GM21526 (cell line): ENCODE measurements around the gene RAG2.

Experiments used
- ATAC-seq: cut with Tn5 transposase; IDR thresholded peaks from one replicate; pipeline ENCODE4 v1.9.1; 2021; ENCODE audit warnings: moderate library complexity; ENCODE audit not compliant: unreplicated experiment, low FRiP score

Gene RAG2

DNA sequence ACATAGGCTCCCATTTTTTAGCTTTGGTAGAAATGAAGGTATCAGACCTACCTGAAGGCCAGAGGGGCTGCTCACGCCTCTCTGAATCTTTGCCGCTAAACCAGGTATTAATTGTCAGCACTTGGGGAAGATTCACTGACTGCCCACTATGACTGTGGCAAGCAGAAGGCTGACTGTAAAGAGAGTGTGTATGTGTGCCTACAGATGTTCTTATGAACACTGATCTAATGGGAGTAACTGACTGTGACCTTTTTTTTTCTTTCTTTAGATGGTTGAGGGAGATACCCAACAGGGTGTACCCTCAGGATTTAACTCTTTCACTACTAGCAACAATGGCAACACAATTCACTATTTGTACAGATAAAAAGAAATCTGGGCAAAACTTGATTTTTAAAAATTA, at the start of gene RAG2:
TSS of gene RAG2 (minus strand) at position 186 of the 400 bp plus-strand sequence. CDS start 4,068 bp downstream, outside the sequence.
- no peak for ATAC-seq

DNA sequence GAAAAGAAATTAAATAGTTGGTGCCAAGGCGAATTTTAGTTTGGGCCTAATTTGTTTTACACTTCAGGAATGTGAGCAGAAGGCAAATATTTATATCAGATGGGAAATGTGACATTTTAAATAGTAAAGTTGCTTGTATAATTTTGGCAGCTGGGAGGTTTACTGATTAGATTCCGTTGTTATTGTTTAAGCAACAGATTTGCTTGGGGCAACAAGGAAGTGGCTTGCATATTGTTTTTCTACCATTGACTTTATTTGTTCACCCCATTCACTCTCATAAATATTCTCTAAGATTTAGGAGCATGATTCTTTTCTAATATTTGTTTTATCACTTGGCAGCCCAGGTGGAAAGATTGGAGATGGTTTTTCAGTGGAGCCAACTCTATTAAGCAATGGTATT, 40.5 kb upstream of the RAG2 start:
- no peak for ATAC-seq

DNA sequence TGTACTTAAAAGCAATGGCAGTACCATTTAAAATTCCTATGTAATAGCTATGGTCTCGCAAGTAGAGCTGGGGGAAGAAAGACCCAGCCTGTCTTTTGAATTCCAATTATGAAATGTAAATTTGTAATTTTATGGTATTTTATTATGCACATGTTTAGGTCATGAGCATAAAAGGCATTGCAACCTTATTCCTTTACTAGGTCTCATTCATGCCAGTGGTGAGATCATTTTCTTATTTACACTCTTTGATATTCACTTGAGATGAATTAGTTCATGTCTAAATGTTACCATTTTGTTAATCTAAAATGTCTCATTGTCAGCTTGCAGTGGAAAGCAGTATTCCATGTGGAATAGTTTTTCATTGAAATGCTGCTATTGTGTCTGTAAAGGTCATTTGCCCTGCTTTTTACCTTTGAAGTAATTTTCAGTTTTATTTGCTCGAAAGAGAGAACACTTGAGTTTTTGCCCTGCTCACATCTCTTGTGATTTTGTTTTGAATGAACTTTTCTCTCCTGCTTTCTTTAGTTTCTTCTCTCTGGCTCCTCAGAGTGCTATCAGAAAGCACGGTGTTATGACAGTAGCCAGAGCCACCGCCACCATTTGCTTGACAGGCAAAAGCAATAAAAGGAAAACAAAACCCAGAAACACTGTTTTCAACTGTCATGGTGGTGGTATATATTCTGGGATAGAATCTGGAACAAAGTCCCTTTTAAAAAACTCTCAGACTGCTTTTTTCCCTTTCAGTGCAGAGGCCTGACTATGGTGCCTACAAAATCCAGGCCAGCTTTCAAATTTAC, 37.2 kb upstream of the RAG2 start:
- no peak for ATAC-seq

DNA sequence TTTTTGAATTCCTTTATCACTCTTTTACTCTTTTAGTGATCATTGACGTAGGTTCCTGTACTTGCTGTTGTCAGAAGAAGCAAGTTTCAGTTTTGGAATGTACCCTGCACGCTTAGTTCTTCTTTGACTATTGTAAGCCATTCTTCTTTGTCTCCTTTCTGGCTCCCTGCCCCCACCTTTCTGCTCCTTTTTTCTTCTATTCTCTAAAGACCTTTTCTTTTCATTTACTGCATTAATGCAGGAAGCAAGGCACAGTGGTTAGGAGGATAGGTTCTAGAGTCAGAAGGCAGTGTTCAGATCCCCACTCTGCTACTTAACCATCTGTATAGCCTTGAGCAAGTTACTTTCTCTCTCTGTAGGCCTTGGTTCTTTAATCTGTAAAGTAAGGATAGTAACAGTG, 33.7 kb upstream of the RAG2 start:
- peak; percentile 95 for ATAC-seq

DNA sequence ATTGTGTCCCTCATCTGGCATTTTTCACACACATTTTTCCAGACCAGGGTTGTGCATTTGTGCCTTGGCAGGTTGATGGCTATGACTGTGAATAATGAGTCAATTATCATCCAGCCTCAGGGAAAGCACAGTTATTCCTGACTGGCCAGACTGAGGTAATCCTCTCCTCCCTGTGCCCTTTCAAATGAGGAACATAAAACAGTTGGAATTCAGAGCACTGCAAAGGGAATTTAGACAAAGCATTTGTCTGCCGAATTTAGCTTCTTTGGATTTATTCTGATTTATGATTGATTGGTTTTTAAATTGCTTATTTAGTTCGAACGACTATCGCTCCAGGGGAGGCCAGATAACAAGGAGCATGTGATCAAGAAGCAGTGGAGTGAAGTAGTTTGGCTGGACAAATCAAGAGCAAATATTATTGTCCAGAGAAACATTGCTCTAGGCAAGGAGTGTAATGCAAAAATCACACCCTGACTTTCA, 30.8 kb upstream of the RAG2 start:
- no peak for ATAC-seq

DNA sequence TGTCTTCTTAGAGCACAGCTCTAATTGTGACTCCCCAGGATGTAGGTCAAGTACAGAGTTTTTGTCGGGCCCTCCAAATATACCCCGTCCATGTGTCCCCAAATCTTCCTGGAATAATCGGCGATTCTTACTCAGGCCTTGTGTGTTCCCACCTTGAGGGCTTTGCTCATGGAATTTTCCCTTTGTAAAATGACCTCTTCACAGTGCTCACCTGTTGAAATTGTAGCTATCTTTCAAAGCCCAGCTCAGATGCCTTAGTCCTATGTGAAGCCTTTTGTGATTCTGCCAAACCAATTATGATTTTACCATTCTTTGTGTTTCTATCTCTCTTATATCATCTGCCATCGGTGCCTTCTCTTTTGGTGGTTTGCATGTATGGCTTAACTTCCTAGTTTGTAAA, 30.1 kb upstream of the RAG2 start:
- no peak for ATAC-seq

DNA sequence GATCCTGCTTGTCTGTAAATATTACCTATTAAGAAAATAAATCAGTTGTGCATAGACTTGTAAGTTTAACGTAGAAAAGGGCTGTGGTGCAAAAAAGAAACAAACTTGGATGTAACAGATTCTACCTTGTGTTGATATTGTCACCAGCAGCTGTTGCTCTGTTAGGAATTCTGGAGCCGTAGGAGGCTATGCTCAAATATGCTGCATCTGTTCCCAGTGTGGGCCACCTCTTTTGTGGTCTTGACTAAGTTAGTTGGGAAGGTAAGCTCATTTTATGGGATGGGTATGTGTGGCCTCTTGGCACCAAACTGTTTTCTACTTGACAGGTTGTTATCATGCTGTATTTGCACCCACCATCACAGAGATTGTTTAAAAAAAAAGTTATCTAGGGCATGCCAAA, 29.4 kb upstream of the RAG2 start:
- ATAC-seq = no peak

DNA sequence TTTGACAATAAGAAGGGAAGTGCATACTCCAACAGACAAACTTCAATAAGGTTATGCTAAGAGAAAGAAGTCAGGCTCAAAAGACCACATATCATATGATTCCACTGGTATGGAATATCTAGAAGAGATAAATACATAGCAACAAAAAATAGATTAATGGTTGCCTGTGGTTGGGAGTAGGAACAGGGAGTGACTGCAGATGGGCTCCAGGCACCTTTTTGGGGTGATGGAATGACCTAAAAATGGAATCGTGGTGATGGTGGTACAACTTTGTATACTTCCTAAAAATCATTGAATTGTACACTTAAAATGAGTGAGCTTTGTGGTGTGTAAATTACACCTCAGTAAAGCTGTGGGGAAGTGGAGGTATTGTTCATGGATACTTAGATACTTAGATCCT, 29.0 kb upstream of the RAG2 start:
- no peak for ATAC-seq

DNA sequence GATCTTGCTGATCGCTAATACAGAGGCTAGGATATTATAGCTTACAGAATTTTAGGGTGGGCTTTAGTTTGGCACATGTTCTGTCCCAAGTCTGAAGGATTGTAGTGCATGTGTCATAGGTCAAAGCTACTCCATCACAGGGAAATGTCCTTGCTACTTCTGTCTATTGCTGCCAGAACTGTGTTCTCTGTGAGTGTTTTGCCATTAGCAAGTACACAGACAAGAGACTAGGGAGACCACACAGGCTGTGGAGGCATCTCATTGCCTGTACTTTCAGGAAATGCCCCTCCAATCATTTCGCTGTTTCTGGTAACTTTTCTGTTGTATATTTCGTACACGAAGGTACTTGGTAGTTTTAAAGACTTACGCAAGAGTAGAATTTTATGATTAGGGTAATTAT, 25.5 kb upstream of the RAG2 start:
- no peak for ATAC-seq

DNA sequence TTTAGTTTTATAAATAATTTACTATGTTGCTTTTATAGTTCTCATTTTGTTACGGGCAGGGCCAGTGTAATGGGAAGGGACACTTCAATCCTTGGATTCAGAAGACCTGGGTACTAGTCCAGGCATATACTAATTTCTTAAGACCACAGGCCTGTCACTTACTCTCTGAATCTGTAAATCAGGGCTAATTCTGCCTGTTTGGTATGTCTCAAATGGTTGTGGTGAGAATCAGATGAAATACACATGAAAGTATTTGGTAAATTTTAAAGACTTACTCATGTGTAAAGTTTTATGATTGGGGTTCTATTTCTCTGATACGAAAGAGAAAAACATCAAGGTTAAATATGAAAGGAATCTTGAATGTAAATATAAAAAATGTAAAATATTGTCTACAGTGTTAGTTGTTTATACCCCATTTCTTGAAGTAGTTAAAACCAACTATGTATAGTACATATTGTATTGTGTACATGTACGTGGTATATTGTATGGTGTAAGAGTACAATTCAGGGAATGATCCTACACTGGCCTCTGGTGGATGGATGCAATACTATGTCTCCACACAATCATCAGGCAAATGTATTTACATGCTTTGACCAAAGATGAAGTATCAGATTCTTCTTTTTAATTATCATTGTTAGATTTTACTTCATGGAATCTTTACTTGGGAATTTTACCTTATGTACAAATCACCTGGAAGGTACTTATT, 24.5 kb upstream of the RAG2 start:
- peak; percentile 73 for ATAC-seq

DNA sequence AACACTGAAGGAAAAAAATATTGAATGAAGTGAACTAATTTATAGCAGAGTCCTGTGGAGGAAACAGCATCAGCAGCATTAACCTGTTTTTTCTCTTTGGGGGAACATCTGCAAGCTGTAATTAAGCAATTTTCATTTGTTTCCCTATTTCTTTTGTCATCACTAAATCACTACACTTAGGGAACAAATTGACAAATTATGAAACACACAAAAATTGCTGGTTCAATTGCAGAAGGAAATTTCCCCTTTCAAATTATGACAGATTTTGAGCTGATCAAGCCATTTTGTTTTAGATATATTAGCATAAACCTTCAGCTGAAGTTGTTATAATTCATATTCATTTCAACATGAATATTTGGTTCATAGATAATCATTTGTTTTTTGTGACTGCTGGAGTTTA, 22.2 kb upstream of the RAG2 start:
- ATAC-seq = no peak

DNA sequence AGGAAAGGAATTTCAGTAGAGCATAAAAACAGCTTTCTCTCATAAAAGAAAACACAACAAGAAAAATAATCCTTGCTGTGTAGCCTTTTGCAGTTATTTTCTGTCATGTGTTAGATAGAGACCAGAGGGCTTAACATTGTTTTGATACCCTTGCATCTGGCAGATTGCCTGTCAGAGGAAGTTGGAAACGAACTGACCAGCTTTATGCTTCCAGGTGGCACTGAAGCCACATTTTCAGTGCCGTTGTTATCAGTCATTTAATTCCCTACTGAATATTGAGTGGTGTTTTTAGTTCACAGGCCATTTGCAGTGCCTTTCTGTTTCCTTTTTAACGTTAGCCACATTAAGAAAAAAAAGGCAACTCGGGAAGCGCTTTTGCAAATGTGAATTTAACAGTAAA, 21.5 kb upstream of the RAG2 start:
- ATAC-seq = no peak

DNA sequence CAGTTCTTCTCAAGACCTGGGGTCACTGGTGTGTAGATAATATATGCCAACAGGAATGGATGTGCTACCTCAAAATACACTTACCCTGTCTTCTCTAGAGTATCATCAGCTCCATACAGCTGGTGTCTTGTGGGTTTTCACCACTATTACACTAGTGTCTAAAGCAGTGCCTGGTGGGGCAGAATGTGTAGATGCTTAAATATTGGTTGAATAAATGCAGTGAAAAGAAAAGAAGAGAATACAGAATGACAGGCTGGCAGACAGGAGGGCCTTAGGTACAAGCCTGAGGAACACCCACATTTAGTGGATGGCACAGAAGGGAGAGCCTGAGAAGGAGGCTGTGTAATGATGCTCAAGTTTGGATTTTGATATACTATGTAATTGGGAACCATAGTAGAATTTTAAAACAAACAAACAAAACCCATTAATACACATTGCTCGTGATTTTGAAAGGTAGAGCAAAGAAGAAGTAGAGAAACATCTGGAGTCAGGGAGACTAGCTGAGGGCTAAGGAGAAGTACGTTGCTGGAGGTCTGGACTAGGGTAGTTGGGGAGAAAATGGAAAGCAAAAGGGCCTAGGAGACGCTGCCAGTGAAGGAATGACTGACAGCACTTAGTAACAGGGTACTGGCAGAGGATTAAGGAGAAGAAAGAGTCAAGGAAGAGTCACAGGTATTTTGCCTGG, 20.5 kb upstream of the RAG2 start:
- no peak for ATAC-seq

DNA sequence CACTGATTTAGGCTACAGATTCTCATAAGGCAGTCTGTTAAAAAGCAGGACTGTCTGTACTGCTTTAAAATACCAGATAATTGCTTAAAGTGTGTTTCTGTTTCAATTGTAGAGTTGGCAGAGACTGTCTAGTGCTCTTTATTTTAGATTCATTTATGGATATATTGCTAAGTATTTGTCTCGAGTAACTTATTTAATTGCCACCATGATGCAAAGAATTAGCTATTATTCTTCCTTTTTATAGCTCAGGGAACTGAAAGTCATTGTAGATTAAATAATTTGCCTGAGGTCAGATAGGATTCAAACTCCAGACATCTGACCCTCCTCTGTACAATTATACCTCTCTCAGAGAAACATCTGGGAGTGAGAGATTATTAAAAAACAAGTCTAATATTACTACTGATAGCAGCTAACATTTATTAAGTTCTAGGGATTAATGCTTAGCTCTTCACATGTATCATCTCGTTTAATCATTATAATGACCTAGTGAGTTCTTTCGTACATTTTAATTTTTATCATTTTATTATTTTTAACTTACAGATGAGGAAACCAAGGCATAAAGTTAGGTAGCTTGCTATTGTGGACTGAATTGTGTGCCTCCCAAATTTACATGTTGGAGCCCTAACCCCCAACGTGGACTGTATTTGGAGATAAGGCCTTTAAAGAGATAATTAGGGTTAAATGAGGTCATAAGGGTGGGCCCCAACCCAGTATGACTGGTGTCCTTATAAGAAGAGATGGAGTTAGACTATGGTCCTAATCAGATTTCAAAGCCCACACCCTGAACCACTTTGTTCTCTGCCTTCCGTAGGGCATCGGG, 19.7 kb upstream of the RAG2 start:
- no peak for ATAC-seq

DNA sequence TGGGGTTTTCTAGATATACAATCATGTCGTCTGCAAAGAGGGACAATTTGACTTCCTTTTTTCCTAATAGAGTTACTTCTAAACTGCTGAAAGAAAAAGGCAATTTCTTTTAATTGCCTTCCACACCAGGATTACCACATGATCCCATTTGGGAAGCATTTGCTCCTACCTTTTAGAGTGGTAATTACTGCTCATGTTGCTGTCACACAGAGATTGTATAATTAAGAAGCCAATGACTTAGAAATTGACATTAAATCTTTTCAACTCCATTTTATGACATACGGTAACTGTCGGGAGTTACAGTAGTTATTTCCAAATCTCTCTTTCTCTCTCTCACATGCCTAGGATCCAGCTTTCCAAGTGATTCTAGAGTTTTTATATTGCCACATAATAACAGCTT, 17.8 kb upstream of the RAG2 start:
- no peak for ATAC-seq

DNA sequence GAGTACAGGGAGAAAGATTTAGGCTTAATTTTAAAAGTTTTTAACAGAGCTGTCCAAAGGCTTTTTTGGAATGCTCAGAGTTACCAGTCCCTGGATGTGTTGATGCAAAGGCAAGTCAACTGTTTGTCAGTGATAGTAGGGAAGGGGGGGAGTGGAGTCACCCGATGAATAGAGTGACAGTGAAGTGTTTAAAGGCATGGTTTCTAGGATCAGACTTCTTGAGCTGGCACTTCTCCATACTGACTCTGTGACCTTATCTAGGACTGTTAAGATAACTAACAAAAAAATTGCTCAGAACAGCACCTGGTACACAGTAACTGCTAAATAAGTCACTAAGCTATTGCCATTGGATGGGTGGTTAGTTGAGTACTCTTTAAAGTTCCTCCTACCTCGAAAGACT, 11.3 kb upstream of the RAG2 start:
- ATAC-seq = no peak

DNA sequence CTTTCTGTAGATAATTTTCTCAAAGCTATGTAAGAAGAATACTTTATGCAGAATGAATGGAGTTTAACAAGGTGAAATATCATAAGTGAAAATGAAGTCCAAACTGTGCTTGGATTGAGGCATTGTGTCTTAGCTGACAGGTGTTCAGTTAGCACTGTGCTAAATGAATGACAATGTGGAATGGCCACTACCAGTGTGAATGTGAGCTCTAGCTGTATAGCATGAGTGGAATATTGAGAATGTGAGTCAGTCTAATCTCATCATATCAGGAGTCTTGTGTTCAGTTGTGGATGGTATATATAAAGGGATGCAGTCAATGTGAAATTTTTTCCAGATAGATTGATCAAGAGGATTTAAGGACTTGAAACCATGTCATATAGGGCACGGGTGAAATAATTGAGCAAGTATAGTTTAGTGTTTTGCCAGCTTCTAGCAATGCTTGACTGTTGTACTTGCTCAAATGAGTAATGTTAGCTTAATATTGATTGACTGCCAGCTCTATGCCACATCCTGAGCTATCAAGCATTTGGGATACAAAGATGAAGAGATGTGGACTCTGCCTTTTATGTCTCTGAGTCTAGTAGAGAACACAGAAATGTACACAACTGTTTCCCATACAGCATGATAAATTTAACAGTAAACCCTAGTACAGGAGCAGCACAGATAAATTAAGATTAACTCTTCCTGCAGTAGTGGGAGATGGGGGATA, 10.6 kb upstream of the RAG2 start:
- no peak for ATAC-seq

DNA sequence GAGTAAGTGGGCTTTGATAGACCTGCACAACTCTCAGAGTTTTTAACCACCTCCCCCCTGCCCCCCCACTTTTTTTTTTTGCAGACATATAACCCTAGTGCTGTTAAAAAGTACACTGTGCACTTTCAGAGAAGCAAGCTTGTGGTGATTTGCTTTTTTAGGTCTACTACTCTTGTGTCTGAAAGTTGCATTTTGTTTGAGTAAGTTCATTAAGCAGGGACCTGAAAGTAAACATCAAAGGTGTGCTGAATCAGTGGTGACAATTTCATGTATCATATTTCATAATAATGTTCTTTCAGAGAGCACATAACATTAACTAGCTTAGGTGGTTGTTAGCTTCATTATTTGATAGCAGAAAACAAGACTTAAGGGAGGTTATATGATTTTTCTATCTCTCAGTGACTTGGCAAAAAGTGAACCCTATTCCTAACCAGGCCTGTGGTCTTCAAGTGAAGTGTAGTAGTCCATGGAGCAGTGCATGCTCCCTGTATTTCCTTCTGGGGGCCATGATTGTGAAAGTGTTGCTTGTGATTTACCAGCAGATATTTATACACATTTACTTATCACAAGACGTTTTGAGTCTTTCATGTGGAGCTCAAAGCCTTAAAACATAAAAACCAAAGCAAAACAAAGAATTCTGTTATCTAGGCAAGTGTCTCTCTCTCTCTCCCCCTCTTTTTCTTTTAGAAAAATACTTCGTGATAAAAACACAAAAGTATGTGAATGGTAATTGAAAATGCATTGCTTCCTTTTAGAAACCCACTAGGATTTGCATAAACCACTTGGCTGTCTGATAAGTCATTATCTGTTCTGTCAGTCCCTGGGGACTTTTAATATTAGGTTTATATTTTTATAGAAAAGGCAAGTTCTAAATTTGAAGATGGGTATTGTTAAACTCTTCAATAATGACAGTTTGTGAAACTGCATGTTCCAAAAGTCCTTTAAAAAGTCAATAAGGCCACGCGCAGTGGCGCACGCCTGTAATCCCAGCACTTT, 7.5 kb upstream of the RAG2 start:
- no peak for ATAC-seq

DNA sequence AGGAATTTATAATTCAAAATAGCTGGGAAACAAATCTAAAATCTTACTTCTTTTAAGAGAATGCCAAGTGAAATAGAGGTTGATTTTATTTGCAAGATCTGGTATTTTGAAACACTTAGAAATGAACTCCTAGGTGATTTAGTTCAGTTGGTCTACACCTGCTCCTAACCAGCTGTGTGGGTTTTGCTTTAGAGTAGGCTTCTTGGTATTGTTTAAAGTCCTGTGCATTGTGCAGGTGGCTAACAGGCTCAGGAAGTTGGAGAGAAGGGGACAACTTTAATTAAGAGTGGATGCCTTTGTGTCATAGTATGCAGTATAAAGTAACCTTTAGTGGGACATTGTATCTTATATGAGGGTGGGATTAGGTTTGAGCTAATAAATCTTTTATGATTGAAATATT, 4.1 kb upstream of the RAG2 start:
- ATAC-seq = no peak
